Caco-2 (cell line): Measurements from ENCODE around the gene TDRD10. TPM values are rescaled to one million over a fixed set of nuclear protein-coding genes. Genes with fewer than 3 reads are reported as not detected.

Experiments
- BruUV-seq: library from RNA; stranded (reverse); fragments of 400-500 nt; replicated peaks from 2 replicates; lab custom pipeline; 2021; lab: Mats Ljungman, UMichigan
- CTCF ChIA-PET: fragments of 300-600 bp; sonication (Branson Sonifier 250); formaldehyde crosslinking; loops from one replicate; lab custom pipeline; 2022; ENCODE audit warnings: antibody characterized with exemption; lab: Charles Lee
- POLR2A ChIA-PET: fragments of 300-600 bp; sonication (Branson Sonifier 250); formaldehyde crosslinking; loops from one replicate; lab custom pipeline; 2022; ENCODE audit warnings: antibody characterized with exemption; lab: Charles Lee
- DNase-seq, 2 experiments: peaks; one replicate each; pipeline versions ENCODE4 v3.0.0 to v3.0.0-alpha.2; 2020 to 2022
- H3K27me3 ChIP-seq: replicated peaks from 2 replicates; pipeline ENCODE4 v1.6.0; 2011; ENCODE audit warnings: low read length; ENCODE audit not compliant: control insufficient read depth, insufficient read depth
- H3K36me3 ChIP-seq: 2 replicates; pipeline ENCODE4 v1.5.1; 2011; ENCODE audit warnings: low read length; ENCODE audit not compliant: control insufficient read depth, insufficient read depth
- H3K4me1 ChIP-seq: fragments of 250-450 bp; sonication (Bioruptor Pico); 2 replicates; pipeline ENCODE4 v1.5.1; 2020; ENCODE audit warnings: mild to moderate bottlenecking
- H3K4me3 ChIP-seq: 2 replicates; pipeline ENCODE4 v1.5.1; 2011; ENCODE audit warnings: low read depth, mild to moderate bottlenecking, control low read depth, low read length
- H3K9me3 ChIP-seq: fragments of 250-450 bp; sonication (Bioruptor Pico); 2 replicates; pipeline ENCODE4 v1.5.1; 2020; ENCODE audit warnings: mild to moderate bottlenecking, moderate library complexity
- H3K27ac Mint-ChIP-seq: one replicate; pipeline ENCODE4 v1.8.0; 2022; ENCODE audit warnings: mixed read lengths; ENCODE audit not compliant: unreplicated experiment
- H3K27me3 Mint-ChIP-seq: one replicate; pipeline ENCODE4 v1.8.0; 2022; ENCODE audit warnings: mixed read lengths; ENCODE audit not compliant: insufficient read depth, unreplicated experiment
- H3K36me3 Mint-ChIP-seq: one replicate; pipeline ENCODE4 v1.8.0; 2022; ENCODE audit warnings: mild to moderate bottlenecking, mixed read lengths; ENCODE audit not compliant: insufficient read depth, unreplicated experiment
- H3K4me1 Mint-ChIP-seq: one replicate; pipeline ENCODE4 v1.8.0; 2022; ENCODE audit warnings: low read depth, mixed read lengths; ENCODE audit not compliant: unreplicated experiment
- H3K4me3 Mint-ChIP-seq: one replicate; pipeline ENCODE4 v1.8.0; 2022; ENCODE audit warnings: mild to moderate bottlenecking, moderate library complexity, mixed read lengths; ENCODE audit not compliant: unreplicated experiment
- H3K9me3 Mint-ChIP-seq: one replicate; pipeline ENCODE4 v1.8.0; 2022; ENCODE audit warnings: mixed read lengths; ENCODE audit not compliant: unreplicated experiment
- CTCF ChIP-seq, 2 experiments: fragments of 200-600 bp in 1 of 2; IDR thresholded peaks; 1 replicate in 1 of 2; 2 replicates in 1 of 2; pipeline versions ENCODE4 v1.5.1 to v1.8.0; 2011 to 2022; ENCODE audit warnings: antibody characterized with exemption in 1 of 2, control low read depth in 1 of 2, inconsistent platforms in 1 of 2, low read depth in 1 of 2, low read length in 1 of 2, mild to moderate bottlenecking in 1 of 2, moderate library complexity in 1 of 2; ENCODE audit not compliant: insufficient read depth in 1 of 2, severe bottlenecking in 1 of 2, unreplicated experiment in 1 of 2
- intact Hi-C: fragments of 100-400 bp; cut with micrococcal nuclease; formaldehyde crosslinking; loops from one replicate; pipeline ENCODE4 v1.10.0; 2022; ENCODE audit not compliant: unreplicated experiment
- total RNA-seq: library from RNA; stranded (reverse); gene quantifications from 2 replicates; pipeline ENCODE4 v1.2.3, GENCODE V29; 2022

Gene TDRD10
- total RNA-seq, 1 experiment from 2014 or later, result not detected

- Mint-ChIP-seq H3K9me3 (no peaks in the 10 kb centered on the region), H3K27ac (no peak overlapping the region), H3K4me1 (peaks cover 7% of the 10 kb centered on the region), H3K27me3 (no peaks in the 10 kb centered on the region), H3K36me3 (no peaks in the 10 kb centered on the region), H3K4me3 (no peak overlapping the region)
- TF ChIP-seq CTCF (IDR thresholded peaks at IDR 0.05; ENCODE audit: insufficient read depth in 1 of 2, low read depth in 1 of 2, low read length in 1 of 2, severe bottlenecking in 1 of 2, unreplicated experiment in 1 of 2), result no peak
- no TSS peak for BruUV-seq
- ChIA-PET POLR2A (no interaction called here), CTCF (interaction anchor here (1.0 to 1.4 kb wide), 2 partner anchors 14 to 136 kb away, joined by 3 read pairs; no protein-coding TSS in a partner anchor)
- no peaks in the 10 kb centered on the region for H3K27me3 ChIP-seq
- no peak overlapping the region for H3K4me3 ChIP-seq
- no peaks in the 10 kb centered on the region for H3K4me1 ChIP-seq
- no peaks in the 10 kb centered on the region for H3K9me3 ChIP-seq
- no peak for DNase-seq
- intact Hi-C loops, result loop anchor here (2.0 kb wide), 1 partner anchor 61 kb away; the partner anchor contains the start of gene IL6R
- no peaks in the 10 kb centered on the region for H3K36me3 ChIP-seq
Measured at GRCh38 chr1:154465621-154466195, 36.3 kb upstream of the TDRD10 start.

GRCh38 chr1:154466206-154466605 is 35.8 kb upstream of the TDRD10 start:
- Mint-ChIP-seq H3K36me3 (no peaks in the 10 kb centered on the region), H3K4me1 (peaks cover 7% of the 10 kb centered on the region), H3K27ac (no peak overlapping the region), H3K27me3 (no peaks in the 10 kb centered on the region), H3K4me3 (no peak overlapping the region), H3K9me3 (no peaks in the 10 kb centered on the region)
- no TSS peak for BruUV-seq
- Histone ChIP-seq H3K27me3 (no peaks in the 10 kb centered on the region), H3K9me3 (no peaks in the 10 kb centered on the region), H3K4me3 (no peak overlapping the region), H3K36me3 (no peaks in the 10 kb centered on the region), H3K4me1 (no peaks in the 10 kb centered on the region)
- TF ChIP-seq CTCF (IDR thresholded peaks at IDR 0.05; ENCODE audit: insufficient read depth in 1 of 2, low read depth in 1 of 2, low read length in 1 of 2, severe bottlenecking in 1 of 2, unreplicated experiment in 1 of 2), result no peak
- POLR2A ChIA-PET, result no interaction called here
- DNase-seq, result no peak
- CTCF ChIA-PET, result interaction anchor here (1.0 to 1.4 kb wide), 2 partner anchors 13 to 136 kb away, joined by 3 read pairs; no protein-coding TSS in a partner anchor
- intact Hi-C loops, result loop anchor here (2.0 kb wide), 1 partner anchor 61 kb away; the partner anchor contains the start of gene IL6R

- Mint-ChIP-seq H3K4me3 (no peak overlapping the region), H3K9me3 (no peaks in the 10 kb centered on the region), H3K36me3 (no peaks in the 10 kb centered on the region), H3K27me3 (no peaks in the 10 kb centered on the region), H3K4me1 (peaks cover 7% of the 10 kb centered on the region), H3K27ac (no peak overlapping the region)
- intact Hi-C loops, result loop anchor here (2.0 kb wide), 1 partner anchor 62 kb away; the partner anchor contains the start of gene IL6R
- BruUV-seq, result no TSS peak
- ChIA-PET POLR2A (no interaction called here), CTCF (interaction anchor here (0.7 to 1.4 kb wide), 2 partner anchors 39 to 137 kb away, joined by 3 to 4 read pairs; no protein-coding TSS in a partner anchor)
- Histone ChIP-seq H3K9me3 (no peaks in the 10 kb centered on the region), H3K4me3 (no peak overlapping the region), H3K4me1 (no peaks in the 10 kb centered on the region), H3K36me3 (no peaks in the 10 kb centered on the region), H3K27me3 (no peaks in the 10 kb centered on the region)
- TF ChIP-seq CTCF (IDR thresholded peaks at IDR 0.05; ENCODE audit: insufficient read depth in 1 of 2, low read depth in 1 of 2, low read length in 1 of 2, severe bottlenecking in 1 of 2, unreplicated experiment in 1 of 2), result peak in 1 of 2 experiments; percentile 39
- DNase-seq, result peak in 1 of 2 experiments; percentile 17
Measured at GRCh38 chr1:154466921-154467417, 35.0 kb upstream of the TDRD10 start.
